Aorta (tissue), 5 donors: ENCODE results near the gene BAIAP2. TPM values are rescaled to one million over a fixed set of nuclear protein-coding genes. Genes with fewer than 3 reads are reported as not detected.

Source experiments
- ATAC-seq: fragments of 200-7000 bp; cut with Tn5 transposase; one replicate; pipeline ENCODE4 v1.9.1; 2022; ENCODE audit warnings: moderate library complexity; ENCODE audit not compliant: low FRiP score
- DNase-seq, 2 donors: peaks; one replicate each; pipeline ENCODE4 v3.0.0-alpha.2; 2020
- H3K27ac ChIP-seq, 2 donors: one replicate each; pipeline ENCODE4 v1.5.1; 2013; ENCODE audit warnings: low read length in 2 of 2, mild to moderate bottlenecking in 2 of 2, moderate library complexity in 2 of 2, control low read depth in 1 of 2, inconsistent platforms in 1 of 2, low read depth in 1 of 2
- H3K27me3 ChIP-seq, 2 donors: one replicate each; pipeline ENCODE4 v1.6.1; 2013; ENCODE audit warnings: control low read depth in 1 of 2, low read length in 1 of 2, mild to moderate bottlenecking in 1 of 2, moderate library complexity in 1 of 2; ENCODE audit not compliant: insufficient read depth in 2 of 2, control insufficient read depth in 1 of 2
- H3K36me3 ChIP-seq, 2 donors: one replicate each; pipeline ENCODE4 v1.6.1; 2013; ENCODE audit warnings: control low read depth in 1 of 2, low read length in 1 of 2, mild to moderate bottlenecking in 1 of 2; ENCODE audit not compliant: insufficient read depth in 2 of 2, control insufficient read depth in 1 of 2
- H3K4me1 ChIP-seq, 2 donors: one replicate each; pipeline ENCODE4 v1.6.1; 2013; ENCODE audit warnings: low read length in 2 of 2, control low read depth in 1 of 2, mild to moderate bottlenecking in 1 of 2, moderate library complexity in 1 of 2; ENCODE audit not compliant: insufficient read depth in 2 of 2, control insufficient read depth in 1 of 2
- H3K4me3 ChIP-seq, 2 donors: one replicate each; pipeline ENCODE4 v1.5.1; 2013; ENCODE audit warnings: low read length in 2 of 2, control low read depth in 1 of 2, mild to moderate bottlenecking in 1 of 2
- H3K9me3 ChIP-seq: one replicate; pipeline ENCODE4 v1.6.1; 2013; ENCODE audit warnings: mild to moderate bottlenecking, low read length; ENCODE audit not compliant: control insufficient read depth
- WGBS, 2 donors: extraction: QIAGEN DNeasy Blood & Tissue Kit; methylation state at CpG; one replicate each; pipeline ENCODE4 v1.1.7; 2013; 5-methylcytosine and 5-hydroxymethylcytosine counted together
- intact Hi-C, 2 donors: fragments of 100-400 bp; cut with DNase I; formaldehyde crosslinking; loops; one replicate each; pipeline versions ENCODE4 v1.14.2 to v1.15.0; 2022
- long read RNA-seq, 2 donors: library from polyadenylated mRNA; unstranded; transcript quantifications; one replicate each; pipeline ENCODE4 v2.0.0, GENCODE V29; 2020 to 2021
- polyA plus RNA-seq, 2 donors: library from polyadenylated mRNA; stranded (reverse); fragments of 200-250 nt; gene quantifications; one replicate each; pipeline ENCODE4 v1.2.3, GENCODE V29; 2013
- total RNA-seq, 2 donors: library from RNA; stranded (reverse); fragmentation: NEBNext Ultra II Directional; extraction: Animal tissue kit (Norgen Biotek cat#: 25700); gene quantifications; one replicate each; pipeline ENCODE4 v1.2.1, GENCODE V29; 2021
- donor health status: healthy with polysubstance abuse.
- donor health status: Bipolar disorder and iron deficiency.
- donor health status: DM: no; HTN: no; CAD: no.
- donor health status: DM: no; HTN: no; CAD: no.
- donor health status: DM: yes; HTN: yes; CAD: no.

Gene BAIAP2, protein sequence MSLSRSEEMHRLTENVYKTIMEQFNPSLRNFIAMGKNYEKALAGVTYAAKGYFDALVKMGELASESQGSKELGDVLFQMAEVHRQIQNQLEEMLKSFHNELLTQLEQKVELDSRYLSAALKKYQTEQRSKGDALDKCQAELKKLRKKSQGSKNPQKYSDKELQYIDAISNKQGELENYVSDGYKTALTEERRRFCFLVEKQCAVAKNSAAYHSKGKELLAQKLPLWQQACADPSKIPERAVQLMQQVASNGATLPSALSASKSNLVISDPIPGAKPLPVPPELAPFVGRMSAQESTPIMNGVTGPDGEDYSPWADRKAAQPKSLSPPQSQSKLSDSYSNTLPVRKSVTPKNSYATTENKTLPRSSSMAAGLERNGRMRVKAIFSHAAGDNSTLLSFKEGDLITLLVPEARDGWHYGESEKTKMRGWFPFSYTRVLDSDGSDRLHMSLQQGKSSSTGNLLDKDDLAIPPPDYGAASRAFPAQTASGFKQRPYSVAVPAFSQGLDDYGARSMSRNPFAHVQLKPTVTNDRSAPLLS
- total RNA-seq (10 to 100 TPM; 19.2 to 23.7 TPM), polyA plus RNA-seq (1 to 10 TPM; 1.7 to 9.5 TPM)
- long read RNA-seq, donor 1, partial matches to known transcripts = 3 of 18 reads
- long read RNA-seq, donor 1, other reads (novel, unspliced or antisense) = 9 of 18 reads
- long read RNA-seq, donor 2, partial matches to known transcripts = 6 of 15 reads
- long read RNA-seq, donor 2, other reads (novel, unspliced or antisense) = 7 of 15 reads

- 0 to 1% methylated on average over 46 to 92 of the region's 92 CpGs for WGBS, 2 donors
- peaks cover 0 to 2% of the 10 kb centered on the region in 2 donors for H3K27me3 ChIP-seq
- DNase-seq (peak; percentile 98), ATAC-seq (peak; percentile 87)
- H3K4me1 ChIP-seq = no peaks in the 10 kb centered on the region
- peak within 1 kb of the TSS; percentile 28 to 33 for H3K4me3 ChIP-seq
- H3K36me3 ChIP-seq = no peaks in the 10 kb centered on the region
- intact Hi-C loops = loop anchor here in 1 of 2 donors (5.0 kb wide), 2 partner anchors 43 to 67 kb away; partner anchors contain the start of gene CHMP6
- H3K9me3 ChIP-seq = no peaks in the 10 kb centered on the region
- no peak within 1 kb of the TSS for H3K27ac ChIP-seq
These were observed at the start of gene BAIAP2 for GRCh38 chr17:81034779-81035520. Gene BAIAP2, plus strand, starts transcription at chr17:81035151. Its CDS starts 104 bp downstream, at chr17:81035255.

GRCh38 chr17:80986046-80986445, 48.9 kb upstream of the BAIAP2 start:
- Histone ChIP-seq H3K9me3 (no peaks in the 10 kb centered on the region), H3K4me1 (no peaks in the 10 kb centered on the region), H3K27me3 (no peaks in the 10 kb centered on the region), H3K27ac (no peak overlapping the region), H3K4me3 (no peak overlapping the region), H3K36me3 (no peaks in the 10 kb centered on the region)
- DNase-seq (no peak), ATAC-seq (no peak)
- WGBS, 2 donors = 87 to 90% methylated on average over 7 of the region's 7 CpGs
- intact Hi-C loops = loop anchor here in 1 of 2 donors (10.0 kb wide), 1 partner anchor 411 kb away; no protein-coding TSS in a partner anchor

DNA sequence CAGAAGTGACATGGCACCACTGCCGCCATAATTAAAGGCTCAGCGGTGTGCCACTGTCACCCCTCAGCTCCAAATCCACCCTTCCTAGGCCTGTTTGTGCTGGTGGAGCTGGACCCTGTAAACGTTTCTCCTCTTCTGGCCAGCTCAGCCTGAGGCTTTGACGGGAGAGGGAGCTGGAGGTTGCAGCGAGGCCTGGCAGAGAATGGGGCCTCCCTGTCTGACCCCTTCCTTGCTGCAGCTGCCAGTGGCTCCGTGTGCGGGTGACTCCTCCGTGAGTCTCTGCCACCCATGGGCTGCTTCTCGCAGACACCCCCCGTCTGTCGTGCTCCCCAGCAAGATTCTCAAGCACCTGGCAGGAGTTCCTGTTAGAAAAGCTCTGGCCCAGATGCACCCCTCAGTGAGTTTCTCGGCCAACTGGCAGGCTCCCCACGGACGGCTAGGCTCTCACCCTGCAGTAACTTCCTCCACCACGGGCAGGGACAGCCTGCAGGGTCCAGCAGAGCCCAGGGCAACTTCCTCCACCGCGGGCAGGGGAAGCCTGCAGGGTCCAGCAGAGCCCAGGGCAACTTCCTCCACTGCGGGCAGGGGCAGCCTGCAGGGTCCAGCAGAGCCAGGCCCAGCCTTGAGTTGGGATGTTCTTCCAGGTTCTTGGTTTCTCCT, 48.0 kb upstream of the BAIAP2 start:
- DNase-seq = peak in 1 of 2 donors; percentile 79
- Histone ChIP-seq H3K4me1 (no peaks in the 10 kb centered on the region), H3K36me3 (no peaks in the 10 kb centered on the region), H3K4me3 (no peak overlapping the region), H3K9me3 (no peaks in the 10 kb centered on the region), H3K27ac (no peak overlapping the region), H3K27me3 (no peaks in the 10 kb centered on the region)
- 46 to 50% methylated on average over 17 to 18 of the region's 18 CpGs for WGBS, 2 donors
- intact Hi-C loops = loop anchor here in 1 of 2 donors (10.0 kb wide), 1 partner anchor 412 kb away; no protein-coding TSS in a partner anchor
- no peak for ATAC-seq

DNA sequence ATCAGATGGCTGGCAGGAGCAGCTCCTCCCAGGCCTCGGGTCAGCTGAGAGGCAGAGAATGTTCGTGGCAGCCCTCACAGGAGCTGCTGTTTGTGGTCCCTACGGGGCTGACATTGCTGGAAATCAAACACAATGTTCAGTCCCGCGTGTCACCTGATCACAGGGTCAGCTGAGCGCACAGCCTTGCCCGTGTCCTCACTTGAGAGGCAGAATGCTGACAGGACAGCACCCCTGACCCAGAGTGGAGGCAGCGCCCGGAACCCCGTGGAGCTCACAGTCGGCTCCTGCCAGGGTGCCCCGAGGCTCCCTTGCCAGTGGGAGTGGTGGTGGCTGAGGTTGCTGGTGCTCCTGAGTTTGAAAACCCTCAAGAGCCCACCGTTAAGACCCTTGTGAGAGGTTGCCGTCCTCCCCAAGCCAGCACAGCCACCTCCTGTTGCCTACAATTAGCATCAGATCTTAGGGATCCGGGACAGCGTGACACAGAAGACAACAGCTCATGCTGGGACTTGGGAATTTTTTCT, 47.0 kb upstream of the BAIAP2 start:
- Histone ChIP-seq H3K4me3 (no peak overlapping the region), H3K9me3 (no peaks in the 10 kb centered on the region), H3K27ac (no peak overlapping the region), H3K4me1 (no peaks in the 10 kb centered on the region), H3K27me3 (no peaks in the 10 kb centered on the region), H3K36me3 (no peaks in the 10 kb centered on the region)
- ATAC-seq (no peak), DNase-seq (no peak)
- intact Hi-C loops = loop anchor here in 1 of 2 donors (10.0 kb wide), 1 partner anchor 413 kb away; no protein-coding TSS in a partner anchor
- 74 to 78% methylated on average over 16 of the region's 16 CpGs for WGBS, 2 donors

DNA sequence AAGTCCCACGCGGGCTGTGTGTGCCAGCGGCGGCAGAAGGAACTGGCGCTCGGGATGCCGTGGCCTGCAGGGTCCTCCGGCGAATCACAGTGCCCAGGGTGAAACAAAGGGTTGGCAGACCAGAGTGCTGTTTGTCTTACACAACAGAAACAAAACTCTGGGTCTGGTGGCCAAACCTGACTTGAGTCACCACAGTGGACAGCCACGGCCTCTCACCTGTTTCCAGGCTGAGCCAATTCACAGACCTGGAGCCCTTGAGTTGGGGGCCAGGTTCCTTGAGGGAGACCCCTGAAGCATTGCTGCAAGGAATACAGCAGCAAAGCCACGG, 45.4 kb upstream of the BAIAP2 start:
- Histone ChIP-seq H3K27me3 (no peaks in the 10 kb centered on the region), H3K27ac (no peak overlapping the region), H3K9me3 (no peaks in the 10 kb centered on the region), H3K4me1 (no peaks in the 10 kb centered on the region), H3K4me3 (no peak overlapping the region), H3K36me3 (no peaks in the 10 kb centered on the region)
- ATAC-seq (no peak), DNase-seq (no peak)
- intact Hi-C loops = loop anchor here in 1 of 2 donors (1.0 to 10.0 kb wide), 2 partner anchors 112 to 415 kb away; no protein-coding TSS in a partner anchor
- WGBS, 2 donors = 71% methylated on average over 11 of the region's 11 CpGs

DNA sequence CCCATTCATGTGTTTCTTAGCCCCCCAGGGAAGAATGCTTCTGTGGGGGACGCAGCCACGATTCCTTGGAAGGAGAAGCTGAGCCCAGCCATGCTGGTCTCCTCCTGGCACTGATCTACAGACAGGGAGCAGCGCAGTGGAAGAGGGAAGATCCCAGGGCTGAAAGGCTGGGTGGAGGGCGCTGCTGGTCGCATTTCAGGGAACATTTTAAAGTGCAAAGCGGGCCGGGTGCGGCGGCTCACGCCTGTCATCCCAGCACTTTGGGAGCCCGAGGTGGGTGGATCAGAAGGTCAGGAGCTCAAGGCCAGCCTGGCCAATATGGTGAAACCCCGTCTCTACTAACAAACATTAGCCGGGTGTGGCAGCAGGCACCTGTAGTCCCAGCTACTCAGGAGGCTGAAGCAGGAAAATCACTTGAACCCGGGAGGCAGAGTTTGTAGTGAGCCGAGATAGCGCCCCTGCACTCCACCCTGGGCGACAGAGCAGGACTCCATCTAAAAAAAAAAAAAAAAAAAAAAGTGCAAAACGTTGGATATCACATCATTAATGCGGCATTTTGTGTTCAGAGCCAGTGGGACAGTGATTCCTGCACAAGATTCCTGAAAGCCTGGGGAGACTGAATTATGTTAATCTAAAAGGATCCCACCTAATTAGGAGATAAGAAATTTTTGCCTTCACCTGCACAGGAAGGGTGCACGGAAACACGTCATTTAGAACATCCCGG, 43.9 kb upstream of the BAIAP2 start:
- WGBS, 2 donors = 45 to 47% methylated on average over 22 of the region's 22 CpGs
- Histone ChIP-seq H3K4me3 (peak overlapping the region; percentile 94), H3K27ac (no peak overlapping the region), H3K27me3 (no peaks in the 10 kb centered on the region), H3K36me3 (peaks cover 0 to 2% of the 10 kb centered on the region in 2 donors), H3K4me1 (no peaks in the 10 kb centered on the region), H3K9me3 (no peaks in the 10 kb centered on the region)
- intact Hi-C loops = loop anchor here (2.0 to 5.0 kb wide), 2 partner anchors 41 to 110 kb away; no protein-coding TSS in a partner anchor
- DNase-seq (no peak), ATAC-seq (no peak)

DNA sequence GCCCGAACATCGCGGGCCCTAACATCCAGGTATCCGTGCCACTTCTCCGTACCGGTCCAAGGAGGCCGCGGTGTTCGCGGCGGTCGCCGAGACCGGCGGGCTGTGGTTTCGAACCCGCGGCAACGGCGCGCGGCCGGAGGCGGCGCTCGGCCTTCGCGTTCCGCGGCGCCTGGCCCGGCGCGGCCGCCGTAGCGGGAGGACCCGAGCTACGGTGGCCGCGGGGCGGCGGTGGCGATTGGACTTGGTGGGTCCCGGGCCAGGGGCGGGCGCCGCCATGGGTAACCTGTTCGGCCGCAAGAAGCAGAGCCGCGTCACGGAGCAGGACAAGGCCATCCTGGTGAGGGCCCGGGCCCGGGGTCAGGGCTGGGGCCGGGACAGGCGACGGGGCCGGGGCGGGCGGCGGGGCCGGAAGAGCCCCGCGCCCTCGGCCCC, 43.3 kb upstream of the BAIAP2 start, which contains the start of gene CHMP6:
Gene CHMP6, plus strand, starts transcription at position 197 of the 432 bp plus-strand sequence. Its CDS starts 78 bp downstream, at position 275.
- no peaks in the 10 kb centered on the region for H3K4me1 ChIP-seq
- DNase-seq = peak; percentile 87 to 93
- no peak within 1 kb of the TSS for H3K27ac ChIP-seq

More for the DNA sequence above, 43.3 kb upstream of the BAIAP2 start, which contains the start of gene CHMP6:
- Histone ChIP-seq H3K9me3 (no peaks in the 10 kb centered on the region), H3K4me3 (peak within 1 kb of the TSS; percentile 94), H3K36me3 (peaks cover 0 to 2% of the 10 kb centered on the region in 2 donors), H3K27me3 (no peaks in the 10 kb centered on the region)
- intact Hi-C loops = loop anchor here (2.0 to 5.0 kb wide), 2 partner anchors 41 to 109 kb away; no protein-coding TSS in a partner anchor
- ATAC-seq = peak; percentile 82
- WGBS, 2 donors = 0 to 1% methylated on average over 54 to 66 of the region's 66 CpGs
